Stimulated activated CD4-positive, alpha-beta T cell treated with anti-CD3 and anti-CD28 coated beads, Interleukin-12 subunit alpha, Interleukin-12 subunit beta, amount 100 ng/mL, for 24 hours (primary cell): Measurements from ENCODE around the gene SSH2.
A peak's percentile ranks its signal among the peaks of the same experiment; 100 is the strongest.

Source experiments
- DNase-seq, 2 experiments: peaks; one replicate each; pipeline ENCODE4 v3.0.0-alpha.2; 2020; ENCODE audit warnings: low read depth in 2 of 2

The SSH2 gene

DNA sequence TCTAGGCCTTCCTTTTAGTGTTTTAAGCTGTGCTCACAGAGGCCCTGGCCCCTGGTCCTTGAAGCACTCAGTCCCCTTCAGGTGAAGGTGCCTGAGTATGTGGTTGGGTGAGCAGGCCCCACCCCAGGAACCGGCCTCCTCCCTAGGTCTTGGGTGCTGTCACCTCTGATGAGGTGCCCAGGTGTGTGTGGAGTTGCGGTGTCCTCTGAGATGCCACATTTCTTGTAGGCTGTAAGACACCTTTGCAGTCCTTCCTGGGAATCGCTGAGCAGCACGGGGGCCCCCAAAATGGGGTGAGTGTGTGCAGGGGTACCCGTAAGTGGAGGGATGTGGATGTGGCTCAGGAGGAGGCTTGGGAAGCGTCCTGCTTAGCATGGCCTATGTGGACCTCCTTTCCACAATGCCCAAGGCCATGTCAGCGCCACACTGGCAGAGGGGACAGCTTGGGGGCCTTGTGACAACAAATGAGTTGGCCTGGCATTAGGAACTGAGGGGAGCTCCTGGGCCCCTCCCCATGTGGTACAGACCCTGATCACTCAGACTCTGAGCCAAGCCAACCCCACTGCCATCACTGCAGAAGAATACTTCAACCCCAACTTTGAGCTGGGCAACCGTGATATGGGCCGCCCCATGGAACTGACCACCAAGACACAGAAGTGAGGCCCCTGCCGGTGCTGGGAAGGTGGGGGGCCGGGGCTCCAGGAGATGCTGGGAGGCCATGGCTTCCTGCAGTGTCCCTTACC, 318.5 kb downstream of the SSH2 start:
- DNase-seq = no peak

DNA sequence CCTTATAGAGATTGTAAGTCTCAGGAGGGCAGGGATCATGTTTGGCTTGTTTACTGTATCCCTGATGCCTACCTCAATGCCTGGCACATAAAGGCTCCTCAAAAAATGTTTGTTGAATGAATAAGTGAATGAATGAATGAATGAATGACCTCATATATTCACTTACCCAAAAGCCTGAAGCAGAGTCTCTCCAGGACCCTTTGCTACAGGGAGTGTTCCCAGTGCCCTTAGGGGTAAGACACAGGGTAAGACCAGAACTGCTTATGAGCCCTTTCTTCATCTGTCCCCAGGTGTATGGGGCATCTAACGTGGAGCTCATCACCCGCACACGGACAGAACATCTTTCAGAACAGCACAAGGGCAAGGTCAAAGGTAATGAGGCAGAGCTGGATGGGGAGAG, 319.6 kb downstream of the SSH2 start:
- no peak for DNase-seq

DNA sequence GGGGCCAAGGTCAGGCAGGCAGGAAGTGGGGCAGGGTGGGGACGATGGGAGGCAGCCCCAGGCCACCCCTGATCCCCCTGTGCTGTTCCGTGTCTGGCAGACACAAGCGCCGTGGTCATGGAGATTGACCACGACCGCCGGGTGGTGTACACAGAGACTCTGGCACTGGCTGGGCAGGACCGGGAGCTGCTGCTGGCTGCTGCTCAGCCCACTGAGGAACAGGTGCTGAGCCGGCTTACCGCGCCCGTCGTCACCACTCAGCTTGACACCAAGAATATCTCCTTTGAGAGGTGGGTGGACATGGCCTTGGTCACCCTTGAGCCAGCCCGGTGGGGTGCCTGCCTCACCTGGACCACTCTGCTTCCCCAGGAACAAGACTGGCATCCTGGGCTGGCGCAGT, 321.0 kb downstream of the SSH2 start:
- DNase-seq = no peak

- no peak for DNase-seq
Observed at GRCh38 chr17:29607557-29608195, 322.4 kb downstream of the SSH2 start.

- DNase-seq = no peak
Observed at GRCh38 chr17:29603109-29603674, 326.8 kb downstream of the SSH2 start.

DNA sequence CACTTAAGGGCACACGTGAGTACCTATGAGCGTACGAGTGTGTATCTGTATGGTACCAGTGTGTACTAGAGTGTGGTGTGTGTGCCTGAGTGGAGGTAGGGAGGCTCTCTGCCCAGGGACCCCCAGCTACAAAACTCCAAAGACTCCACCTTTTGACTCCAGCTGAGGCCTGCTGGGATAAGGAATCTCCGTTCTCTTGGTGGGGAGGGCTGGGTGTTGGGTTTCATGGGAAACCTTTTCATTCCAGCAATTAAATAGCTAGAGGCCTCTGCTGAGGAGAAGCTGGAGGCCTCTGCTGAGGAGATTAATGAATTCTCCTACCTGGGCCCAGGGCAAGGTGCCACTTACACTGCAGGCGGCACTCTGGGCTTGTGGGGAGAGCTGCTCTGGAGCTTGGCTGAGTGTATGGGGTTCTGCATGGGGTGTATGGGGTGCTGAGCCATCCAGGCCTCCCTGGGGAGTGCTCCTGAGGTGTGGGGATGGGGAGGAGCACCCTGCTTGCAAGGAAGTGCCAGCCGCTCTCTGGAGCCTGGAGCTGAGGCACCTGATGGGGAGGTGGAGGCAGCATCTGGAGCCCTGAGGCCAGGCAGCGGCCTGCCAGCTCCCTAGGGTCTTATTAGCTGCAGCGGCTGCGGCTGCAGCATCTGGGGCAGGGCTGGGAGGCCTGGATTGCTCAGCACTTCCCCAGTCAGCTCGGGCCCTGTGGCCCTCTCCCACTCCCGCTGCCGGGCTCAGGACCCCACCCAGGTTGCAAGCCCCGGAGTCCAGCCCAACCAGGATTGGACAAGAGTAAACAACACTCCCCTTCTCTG, 332.5 kb downstream of the SSH2 start:
- DNase-seq = no peak

DNA sequence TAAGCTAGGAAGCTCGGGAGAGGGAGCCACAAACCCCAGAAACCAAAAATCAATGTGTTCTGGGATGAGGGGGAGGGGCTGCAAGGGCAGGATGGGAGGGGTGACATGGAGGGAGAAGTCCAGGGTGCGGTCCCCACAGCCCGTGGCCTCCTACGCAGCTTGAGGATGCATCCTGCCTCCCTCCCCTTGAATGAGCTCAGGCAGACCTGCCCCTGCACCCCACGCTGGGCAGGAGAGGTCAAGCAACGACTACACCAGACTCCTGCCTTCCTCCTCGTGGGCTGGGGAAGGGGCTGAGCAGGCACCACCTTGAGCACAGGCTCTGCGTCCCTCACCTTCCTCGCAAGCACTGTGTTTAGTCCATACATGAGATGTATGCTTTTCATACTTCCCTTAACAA, 333.2 kb downstream of the SSH2 start:
- DNase-seq = no peak

DNA sequence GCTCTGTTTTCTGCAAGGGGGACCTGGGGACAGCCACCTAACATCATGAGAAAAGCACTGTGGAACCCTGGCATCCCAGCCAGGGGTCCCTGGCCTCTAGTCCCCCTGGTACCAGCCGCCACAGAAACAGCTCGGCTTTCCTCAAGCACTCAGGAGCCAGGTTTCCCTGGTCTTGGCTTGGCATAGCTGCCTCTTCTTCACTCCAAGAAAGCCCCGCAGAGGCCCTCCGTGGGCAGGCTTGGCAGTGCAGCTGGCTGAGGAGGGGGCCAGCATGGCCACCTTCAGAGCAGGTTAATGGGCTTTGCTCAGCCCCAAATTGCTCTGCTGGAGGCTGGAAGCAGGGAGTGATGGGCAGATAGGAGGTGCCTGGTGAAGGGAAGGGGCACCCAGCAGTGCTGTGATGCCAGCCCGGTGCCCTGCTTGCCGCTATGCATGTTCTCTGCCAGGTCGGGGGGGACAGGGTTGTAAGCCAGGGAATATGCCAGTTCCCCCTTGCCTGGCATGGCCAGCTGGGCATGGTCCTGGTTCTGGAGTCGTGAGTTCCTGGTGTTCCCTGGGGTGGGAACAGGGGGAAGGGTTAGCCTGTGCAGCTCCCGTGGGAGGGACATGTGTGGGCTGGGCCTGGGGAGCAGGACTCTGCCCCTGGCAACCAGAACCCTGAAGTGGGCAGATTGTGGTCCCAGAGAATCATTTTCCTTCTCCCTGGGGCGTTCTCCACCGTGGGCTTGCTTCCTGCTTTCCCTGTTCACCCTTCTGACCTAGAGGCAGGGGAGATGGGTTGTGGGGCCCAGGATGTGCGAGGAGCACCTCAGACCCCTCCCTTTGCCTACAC, 333.9 kb downstream of the SSH2 start:
- no peak for DNase-seq

DNA sequence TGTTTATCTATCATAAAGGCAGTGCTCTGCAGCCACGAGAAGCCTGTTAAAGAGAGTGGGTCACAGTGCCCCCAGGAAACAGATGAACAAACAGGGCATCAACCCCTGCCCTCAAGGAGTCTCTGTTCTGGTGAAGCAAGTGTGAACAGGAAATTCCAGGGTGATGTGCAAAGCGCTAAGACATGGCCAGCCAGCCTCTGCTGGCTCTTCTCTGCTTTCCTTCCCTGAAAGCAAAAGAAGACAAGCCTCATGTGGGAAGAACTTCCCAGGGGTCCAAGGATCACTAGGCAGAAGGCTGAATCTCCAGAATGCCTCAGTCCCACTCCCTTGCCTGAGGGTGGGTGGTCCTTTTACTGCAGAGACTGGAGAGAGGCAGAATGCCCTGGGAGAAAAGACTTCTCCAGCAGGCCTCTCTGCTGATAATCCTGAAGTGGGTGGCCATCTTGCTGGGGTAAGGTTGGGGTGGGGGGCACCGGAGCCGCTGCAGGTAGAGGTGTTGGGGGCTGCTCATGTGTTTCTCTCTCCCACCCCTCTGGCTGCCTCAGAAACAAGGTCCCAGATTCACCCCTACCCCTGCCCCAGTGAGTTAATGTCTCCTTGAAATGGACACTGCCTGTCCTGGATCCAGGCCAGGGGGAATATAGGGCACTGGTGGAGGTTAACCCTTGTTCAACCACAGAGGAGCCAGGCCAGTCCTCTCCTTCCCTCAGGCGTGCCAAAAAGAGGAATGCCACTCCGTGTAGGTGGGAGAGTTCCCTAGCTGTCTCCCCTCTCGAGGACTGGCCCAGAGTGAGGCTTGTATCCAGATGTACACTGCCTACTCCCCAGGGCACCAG, 334.7 kb downstream of the SSH2 start:
- no peak for DNase-seq

- DNase-seq = no peak
Observed at GRCh38 chr17:29594519-29595090, 335.4 kb downstream of the SSH2 start.

DNA sequence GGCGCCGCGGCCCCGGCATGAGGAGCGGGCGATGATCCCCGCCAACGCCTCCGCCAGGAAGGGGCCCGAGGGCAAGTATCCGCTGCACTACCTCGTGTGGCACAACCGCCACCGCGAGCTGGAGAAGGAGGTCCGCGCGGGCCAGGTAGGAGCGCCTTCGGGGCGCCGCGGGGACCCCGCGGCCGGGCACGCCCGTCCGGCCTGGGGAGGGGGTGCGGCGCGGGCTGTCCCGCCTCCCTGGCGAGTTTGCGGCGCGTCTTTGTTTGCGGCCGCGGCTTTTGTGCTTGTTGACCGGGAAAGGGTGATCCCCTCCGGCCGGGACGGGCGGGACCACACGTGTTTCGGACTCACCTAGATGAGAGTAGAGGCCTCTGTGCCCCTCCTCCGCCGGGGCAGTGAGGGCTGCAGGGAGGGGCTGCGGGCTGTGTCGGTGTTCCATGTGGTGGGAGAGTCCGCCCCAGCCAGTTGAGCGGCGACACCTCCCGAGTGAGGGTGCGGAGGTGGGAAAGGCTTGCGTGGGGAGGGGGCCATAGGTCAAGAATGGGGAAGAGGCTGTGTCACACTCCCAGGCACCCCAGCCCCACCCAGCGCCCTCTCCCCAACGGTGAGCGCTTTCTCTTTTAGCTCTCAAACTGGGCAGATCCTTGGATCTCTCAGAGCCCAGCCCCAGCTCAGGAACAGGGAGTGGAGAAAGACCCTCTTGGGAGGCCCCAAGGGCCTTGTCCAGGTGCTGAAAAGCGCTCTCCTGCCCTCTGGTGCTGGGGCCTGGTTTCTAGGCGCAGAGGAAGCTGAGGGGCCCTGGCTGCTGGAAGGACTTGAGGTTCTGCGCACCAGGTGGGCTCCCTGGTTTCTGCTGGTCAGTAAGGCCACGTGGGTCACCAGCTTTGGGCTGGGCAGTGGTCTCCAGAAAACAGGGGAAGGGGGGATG, 336.2 kb downstream of the SSH2 start:
- DNase-seq = no peak

DNA sequence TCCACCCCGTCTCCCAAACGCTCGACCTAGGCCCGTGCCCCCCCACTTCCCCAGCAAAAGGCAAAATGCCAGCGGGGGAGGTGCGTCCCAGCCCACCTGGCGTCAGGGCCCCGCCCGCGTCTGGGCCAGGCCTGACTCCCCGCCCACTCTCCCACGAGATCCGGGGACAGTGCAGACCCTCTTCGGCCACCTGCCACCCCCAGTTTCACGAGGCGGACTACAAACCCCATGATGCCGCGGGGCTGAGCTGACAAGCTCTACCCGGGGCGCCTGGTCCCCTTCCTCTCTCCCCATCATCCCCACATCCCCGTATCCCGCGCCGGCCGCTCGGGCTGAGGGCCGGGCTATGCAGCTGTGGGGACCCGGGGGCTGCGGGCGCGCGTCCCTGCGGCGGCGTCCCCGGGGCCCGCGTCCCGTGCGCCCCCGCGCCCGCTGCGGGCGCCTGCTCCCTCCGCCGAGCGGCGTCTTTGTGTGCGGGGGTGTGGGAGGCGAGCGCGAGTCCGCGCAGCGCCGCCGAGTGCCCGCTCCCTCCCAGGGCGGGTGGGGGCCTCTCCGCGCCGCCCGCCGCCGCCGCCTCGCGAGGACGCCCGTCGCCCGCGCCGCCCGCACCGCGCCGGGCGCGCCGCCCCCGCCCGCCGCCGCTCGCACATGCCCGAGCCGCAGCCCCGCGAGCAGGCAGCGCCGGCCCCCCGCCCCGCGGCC, 337.0 kb downstream of the SSH2 start, which contains the start of gene ANKRD13B:
Gene ANKRD13B (plus strand): TSS at position 283 of the 702 bp plus-strand sequence. CDS start 490 bp downstream, outside the sequence.
- no peak for DNase-seq

- DNase-seq = peak; percentile 66 to 85
Observed at GRCh38 chr17:29591737-29592608, 338.1 kb downstream of the SSH2 start.

DNA sequence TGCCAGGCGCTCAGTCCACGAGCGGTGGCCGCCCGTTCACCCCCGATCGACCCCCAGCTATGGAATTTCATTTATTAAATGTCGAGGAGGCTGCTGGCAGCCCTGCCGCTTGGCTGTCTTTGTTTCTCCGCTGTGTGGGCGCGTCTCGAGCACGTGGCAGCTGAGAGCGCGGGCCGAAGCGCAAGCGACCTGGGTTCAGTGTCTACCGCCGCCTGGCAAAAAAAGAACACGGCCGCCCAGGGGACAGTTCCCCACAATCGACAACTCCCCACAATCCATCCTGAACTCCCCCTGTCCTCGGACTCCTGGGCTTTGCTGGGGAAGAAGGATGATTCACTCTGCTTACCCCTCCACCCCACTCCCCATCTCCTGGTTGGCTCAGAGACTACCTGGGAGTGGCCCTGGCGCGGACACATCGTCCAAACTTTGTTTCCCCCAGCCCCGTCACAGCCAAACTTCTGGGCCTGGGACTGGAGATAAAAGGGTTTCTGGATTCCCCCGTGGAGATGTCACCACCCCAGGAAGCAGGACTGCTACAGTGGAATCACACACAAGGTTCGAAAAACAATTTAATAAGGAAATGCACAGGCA, 338.8 kb downstream of the SSH2 start:
- DNase-seq = no peak

- DNase-seq = no peak
Observed at GRCh38 chr17:29590411-29591145, 339.4 kb downstream of the SSH2 start.
